Cerebellar nuclear complex (tissue), 1 donor: ENCODE data around the gene TNFRSF13B.

ENCODE experiments used
- DNase-seq, 2 experiments: peaks; one replicate each; lab custom pipeline; 2025; lab: John Stamatoyannopoulos, UW

Gene TNFRSF13B

DNA sequence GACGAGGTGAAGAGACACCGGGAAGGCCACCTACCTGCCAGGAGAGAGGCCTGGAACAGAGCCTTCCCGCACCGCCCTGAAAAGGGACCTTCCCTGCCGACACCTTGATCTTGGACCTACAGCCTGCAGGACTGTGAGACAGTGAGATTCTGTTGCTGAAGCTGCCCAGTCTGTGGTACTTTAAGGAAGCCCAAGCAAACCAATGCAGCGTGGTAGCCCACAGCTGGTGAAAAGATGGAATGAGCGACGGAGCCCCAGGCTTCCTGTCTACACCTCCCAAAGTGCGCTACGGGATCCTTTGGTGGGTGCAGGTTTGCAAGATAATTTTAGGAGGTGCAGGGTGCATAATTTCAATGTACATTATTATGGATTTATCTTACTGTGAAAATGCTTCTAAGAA, 33.9 kb downstream of the TNFRSF13B start:
- DNase-seq, result no peak

DNA sequence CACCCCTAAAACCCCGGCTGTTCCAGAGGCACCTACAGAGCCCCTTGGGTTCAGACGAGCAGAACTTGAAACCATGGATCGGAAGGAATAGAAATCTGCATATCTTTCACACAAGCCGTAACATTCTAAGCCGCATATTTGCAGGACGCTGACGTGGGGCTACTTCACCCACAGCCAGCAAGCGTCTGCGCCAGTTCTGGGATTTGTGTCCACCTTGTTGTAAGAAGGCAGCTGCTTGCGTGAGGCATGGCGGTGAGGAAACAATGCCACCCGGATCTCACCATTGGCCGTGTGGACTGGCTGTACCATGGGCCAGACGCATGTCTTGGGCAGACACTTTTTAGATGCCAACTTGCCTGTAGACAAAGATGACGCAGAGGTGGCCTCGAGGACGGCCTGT, 34.5 kb downstream of the TNFRSF13B start:
- DNase-seq, result no peak

- DNase-seq, result no peak
Measured at GRCh38 chr17:16936536-16937310, 35.2 kb downstream of the TNFRSF13B start.

GRCh38 chr17:16935786-16936185, 36.1 kb downstream of the TNFRSF13B start:
- no peak for DNase-seq

- no peak for DNase-seq
Measured at GRCh38 chr17:16935241-16935663, 36.7 kb downstream of the TNFRSF13B start.

DNA sequence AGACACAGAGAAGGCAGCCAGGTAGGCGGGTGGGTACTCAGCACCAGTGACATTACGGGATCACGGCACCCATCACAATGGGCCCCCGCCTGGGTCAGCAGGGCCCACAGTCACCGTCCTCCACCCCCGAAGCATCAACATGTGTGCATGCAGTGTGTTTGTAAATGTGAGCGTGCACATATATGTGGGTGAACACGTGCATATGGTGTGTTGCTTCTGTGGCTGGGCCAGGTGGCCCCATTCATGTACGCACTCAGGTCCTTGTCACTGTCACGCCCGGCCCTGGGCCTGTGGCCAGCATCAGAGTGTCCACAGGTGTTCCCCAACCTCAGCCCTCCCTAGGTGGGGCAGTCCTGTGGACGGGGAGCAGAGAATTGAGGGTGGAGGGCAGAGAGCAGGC, 37.1 kb downstream of the TNFRSF13B start:
- DNase-seq, result no peak

DNA sequence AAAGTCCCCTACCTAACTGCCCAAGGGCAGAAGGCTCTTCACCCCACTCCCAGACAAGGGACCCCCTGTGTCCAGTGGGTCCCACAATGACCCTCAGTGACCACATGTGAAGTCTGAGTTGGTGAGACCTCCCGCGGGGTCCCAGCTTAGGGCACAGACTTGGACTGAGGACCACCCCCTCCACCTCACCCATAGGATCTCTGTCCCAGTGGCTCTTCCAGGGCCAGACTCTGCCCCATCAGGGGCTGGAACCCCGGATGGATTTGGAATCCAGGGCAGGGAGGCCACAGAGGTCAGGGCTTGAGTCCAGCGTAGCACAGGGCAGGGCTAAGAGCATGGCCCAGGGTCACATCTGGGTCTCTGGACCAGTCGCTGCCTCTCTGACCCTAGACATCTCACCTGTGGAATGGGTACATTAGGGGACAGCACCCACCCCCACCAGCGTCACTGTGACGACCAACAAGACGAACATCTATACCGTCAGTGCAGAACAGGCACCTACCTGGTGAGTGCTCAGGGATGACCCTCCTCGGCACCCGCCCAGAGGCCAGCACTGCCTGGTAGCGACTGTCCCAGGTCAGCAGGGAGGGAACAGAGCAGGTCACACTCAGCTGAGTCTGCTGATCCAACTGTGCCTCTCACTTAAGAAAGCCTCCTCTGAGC, 37.7 kb downstream of the TNFRSF13B start:
- DNase-seq, result no peak

DNA sequence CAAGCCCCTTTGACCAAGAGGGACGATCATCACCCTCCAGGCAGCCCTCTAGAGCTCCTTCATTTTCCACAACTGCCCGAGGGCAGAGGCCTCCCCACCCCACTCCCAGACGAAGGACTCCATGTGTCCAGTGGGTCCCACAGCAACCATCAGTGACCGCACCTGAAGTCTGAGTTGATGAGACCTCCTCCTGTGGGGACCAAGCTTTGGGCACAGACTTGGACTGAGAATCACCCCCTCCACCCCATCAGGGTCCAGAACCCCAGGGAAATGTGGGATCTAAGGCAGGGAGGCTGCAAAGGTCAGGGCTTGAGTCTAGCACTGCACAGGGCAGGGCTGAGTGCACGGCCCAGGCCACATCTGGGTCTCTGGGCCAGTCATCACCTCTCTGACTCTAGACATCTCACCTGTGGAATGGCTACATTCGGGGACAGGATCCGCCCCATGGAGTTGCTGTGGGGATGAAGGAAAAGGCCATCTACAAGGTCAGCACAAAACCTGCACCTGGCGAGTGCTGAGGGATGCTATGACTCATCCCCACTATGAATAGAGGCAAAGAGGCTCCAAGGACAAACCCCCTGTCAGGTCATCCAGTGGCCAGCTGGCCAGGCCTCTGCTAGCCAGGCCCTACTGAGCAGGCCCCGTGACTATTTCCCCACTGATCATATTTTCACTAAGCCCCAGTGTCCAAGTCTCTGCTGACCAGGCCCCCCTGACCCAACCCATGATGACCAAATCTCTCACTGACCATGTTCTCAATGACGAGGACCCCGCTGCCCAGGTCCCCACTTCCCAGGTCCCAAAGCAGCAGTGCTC, 38.4 kb downstream of the TNFRSF13B start:
- DNase-seq, result no peak

DNA sequence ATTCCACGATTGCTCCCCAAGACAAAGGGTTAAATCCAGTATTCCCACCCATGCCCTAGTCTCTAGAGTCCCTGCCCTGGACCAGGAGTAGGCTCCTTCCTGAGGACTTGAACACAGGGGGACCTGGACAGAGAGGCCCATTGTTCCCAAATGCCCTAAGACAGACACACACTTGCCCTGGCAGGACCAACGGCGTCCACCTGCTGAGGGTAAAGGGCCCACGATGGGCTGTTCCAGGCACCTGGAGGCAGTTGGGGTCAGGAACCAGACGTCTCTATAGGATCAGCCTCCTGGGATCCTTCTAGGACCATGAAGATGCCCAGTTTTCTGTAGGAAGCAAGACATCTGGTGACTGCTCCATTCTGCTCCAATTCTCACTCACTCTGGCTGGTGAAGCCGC, 39.3 kb downstream of the TNFRSF13B start:
- DNase-seq, result no peak

GRCh38 chr17:16932156-16932555, 39.8 kb downstream of the TNFRSF13B start:
- DNase-seq, result no peak

GRCh38 chr17:16931318-16932060, 40.4 kb downstream of the TNFRSF13B start:
- no peak for DNase-seq

DNA sequence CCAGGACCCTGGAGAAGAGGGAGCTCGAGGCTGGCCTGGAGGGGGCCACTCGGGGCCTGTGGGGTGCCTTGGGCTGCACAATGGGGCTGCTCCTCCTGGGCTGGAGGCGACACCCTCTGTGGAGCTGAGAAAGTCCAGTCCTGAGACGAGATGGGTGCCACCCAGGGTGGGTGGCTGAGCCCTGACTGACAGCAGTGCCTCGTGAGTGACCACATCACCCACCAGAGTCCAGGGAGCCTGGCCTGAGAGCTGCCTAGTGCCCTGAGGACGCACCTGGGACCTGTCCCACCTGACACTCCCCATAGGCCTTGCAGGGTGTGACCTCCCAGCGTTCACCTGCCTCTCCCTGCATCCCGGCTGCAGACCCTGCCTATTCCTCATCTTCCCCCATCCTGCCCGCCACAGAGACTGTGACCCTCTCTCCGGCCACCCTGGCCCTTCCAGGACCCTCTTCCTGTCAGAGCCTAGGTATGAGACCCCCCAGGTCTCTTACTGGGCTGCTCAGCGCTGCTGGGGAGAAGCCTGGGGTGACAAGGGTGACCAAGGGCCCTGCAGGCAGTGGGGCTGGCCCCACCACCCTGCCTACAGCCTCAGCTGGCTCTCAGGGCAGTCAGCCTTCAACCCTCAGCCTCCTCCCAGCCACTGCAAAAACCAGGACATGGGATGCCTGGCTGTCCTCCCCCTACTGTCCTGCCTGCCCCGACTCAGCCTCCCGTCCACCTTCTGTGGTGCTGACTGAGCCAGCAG, 41.2 kb downstream of the TNFRSF13B start:
- no peak for DNase-seq

GRCh38 chr17:16929757-16930520, 42.0 kb downstream of the TNFRSF13B start:
- no peak for DNase-seq

GRCh38 chr17:16929035-16929680, 42.8 kb downstream of the TNFRSF13B start:
- DNase-seq, result no peak

- no peak for DNase-seq
Measured at GRCh38 chr17:16928406-16929034, 43.4 kb downstream of the TNFRSF13B start.

DNA sequence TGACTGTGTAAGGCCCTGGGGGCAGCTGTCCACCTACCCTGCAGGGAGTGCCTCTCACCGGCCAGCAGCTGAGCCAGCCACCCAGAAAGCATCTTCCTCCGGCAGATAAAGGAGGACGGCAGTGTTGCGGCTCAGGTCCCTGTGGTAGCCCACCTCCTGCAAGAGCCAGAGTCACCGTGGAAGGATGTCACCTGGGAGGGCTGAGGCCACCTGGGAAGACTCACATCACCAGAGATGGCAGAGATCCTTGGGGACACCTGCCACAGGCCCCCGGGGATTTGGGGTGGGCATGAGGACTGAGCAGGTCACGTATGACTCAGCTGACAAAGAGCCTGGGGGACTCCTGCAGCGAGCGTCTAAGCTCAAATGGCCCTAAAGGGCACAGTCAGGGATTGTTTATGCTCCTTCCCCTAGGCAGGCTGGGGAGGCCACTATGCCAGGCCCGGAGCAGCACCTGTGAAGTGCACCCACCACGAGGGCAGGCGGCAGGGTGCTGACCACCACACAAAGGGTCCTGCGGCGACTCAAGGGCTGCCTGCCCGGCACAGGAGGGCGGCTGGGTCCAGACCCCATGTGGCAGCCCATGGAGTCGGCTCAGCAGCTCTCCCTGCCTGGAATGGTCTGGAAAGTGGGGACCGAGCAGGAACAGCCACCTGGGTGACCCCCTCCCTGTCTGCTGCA, 44.1 kb downstream of the TNFRSF13B start:
- DNase-seq, result no peak

DNA sequence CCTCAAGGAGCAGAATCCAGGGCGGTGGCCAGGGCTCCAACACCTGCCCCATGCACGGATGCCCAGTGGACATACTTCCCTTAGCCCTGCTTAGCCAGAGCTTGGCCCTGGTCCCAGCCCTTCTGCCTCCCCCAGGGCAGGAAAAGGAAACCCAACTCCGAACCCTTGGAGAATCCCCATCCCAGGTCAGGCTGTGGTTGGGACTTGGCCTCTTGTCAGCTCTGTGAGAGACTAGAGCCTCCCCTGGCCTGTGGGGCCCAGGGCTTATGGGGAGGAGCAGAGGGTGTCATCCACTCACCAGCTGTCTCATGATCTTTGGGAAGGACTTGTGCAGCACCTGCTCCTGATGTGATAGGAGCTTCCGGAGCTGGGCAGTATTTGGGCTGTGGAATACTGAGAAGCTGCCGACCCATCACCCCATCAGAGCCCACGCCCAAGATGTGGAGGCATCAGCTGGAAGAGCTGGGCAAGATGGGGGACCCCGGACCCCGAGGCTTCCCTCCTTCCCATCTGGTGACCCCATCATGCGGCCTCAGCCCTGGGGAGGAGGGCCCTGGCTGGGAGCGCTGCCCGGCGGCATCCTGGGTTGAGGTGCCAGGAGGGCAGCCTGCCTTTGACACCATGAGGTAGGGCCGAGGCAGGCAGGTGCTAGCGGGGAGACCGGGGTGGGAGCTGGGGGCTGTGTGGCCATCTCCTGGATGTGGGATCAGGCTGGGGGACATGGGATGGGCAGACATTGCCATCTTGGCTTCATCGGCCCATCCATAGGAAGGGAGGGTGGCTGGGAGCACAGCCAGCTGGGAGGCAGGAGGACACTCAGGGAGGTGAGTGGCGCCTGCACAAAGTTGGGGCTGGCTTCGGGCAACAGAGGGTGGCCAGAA, 45.1 kb downstream of the TNFRSF13B start:
- DNase-seq, result no peak

- DNase-seq, result no peak
Measured at GRCh38 chr17:16926061-16926511, 45.8 kb downstream of the TNFRSF13B start.
